KOPT-K1 (cell line): ENCODE results near the gene LRRC4C.

Experiments used
- H3K27ac ChIP-seq: fragments of 200-600 bp; sonication (generic); 2 replicates; pipeline ENCODE4 v1.5.1; 2016; ENCODE audit warnings: antibody characterized with exemption, mild to moderate bottlenecking, low read depth, low read length; ENCODE audit not compliant: poor library complexity, severe bottlenecking
- H3K36me3 ChIP-seq: fragments of 200-600 bp; sonication (generic); 2 replicates; pipeline ENCODE4 v1.5.1; 2017; ENCODE audit warnings: antibody characterized with exemption, mild to moderate bottlenecking, low read length, moderate library complexity; ENCODE audit not compliant: insufficient read depth
- H3K9me3 ChIP-seq: fragments of 200-600 bp; sonication (generic); 2 replicates; pipeline ENCODE4 v1.5.1; 2017; ENCODE audit warnings: antibody characterized with exemption, low read length, mild to moderate bottlenecking; ENCODE audit not compliant: insufficient read depth, poor library complexity, severe bottlenecking

The LRRC4C gene

GRCh38 chr11:40302669-40303068 is 1156.8 kb downstream of the LRRC4C start:
- no peak overlapping the region for H3K27ac ChIP-seq

GRCh38 chr11:40295466-40295865 is 1164.0 kb downstream of the LRRC4C start:
- H3K9me3 ChIP-seq = no peaks in the 10 kb centered on the region
- no peak overlapping the region for H3K27ac ChIP-seq
- no peaks in the 10 kb centered on the region for H3K36me3 ChIP-seq

More at GRCh38 chr11:40302669-40303068, 1156.8 kb downstream of the LRRC4C start:
- Histone ChIP-seq H3K36me3 (no peaks in the 10 kb centered on the region), H3K9me3 (no peaks in the 10 kb centered on the region)

- no peaks in the 10 kb centered on the region for H3K36me3 ChIP-seq
- no peak overlapping the region for H3K27ac ChIP-seq
These were observed 1164.7 kb downstream of the LRRC4C start for GRCh38 chr11:40294741-40295140.

GRCh38 chr11:40294349-40294735 is 1165.1 kb downstream of the LRRC4C start:
- H3K27ac ChIP-seq = no peak overlapping the region
- no peaks in the 10 kb centered on the region for H3K36me3 ChIP-seq
- no peaks in the 10 kb centered on the region for H3K9me3 ChIP-seq

More at GRCh38 chr11:40294741-40295140, 1164.7 kb downstream of the LRRC4C start:
- no peaks in the 10 kb centered on the region for H3K9me3 ChIP-seq

GRCh38 chr11:40293655-40294348 is 1165.7 kb downstream of the LRRC4C start:
- no peak overlapping the region for H3K27ac ChIP-seq
- H3K36me3 ChIP-seq = no peaks in the 10 kb centered on the region
- H3K9me3 ChIP-seq = no peaks in the 10 kb centered on the region

- Histone ChIP-seq H3K36me3 (no peaks in the 10 kb centered on the region), H3K27ac (no peak overlapping the region), H3K9me3 (no peaks in the 10 kb centered on the region)
These were observed 1166.5 kb downstream of the LRRC4C start for GRCh38 chr11:40292721-40293508.

GRCh38 chr11:40291741-40292140 is 1167.7 kb downstream of the LRRC4C start:
- no peaks in the 10 kb centered on the region for H3K36me3 ChIP-seq
- no peak overlapping the region for H3K27ac ChIP-seq
- no peaks in the 10 kb centered on the region for H3K9me3 ChIP-seq

- Histone ChIP-seq H3K27ac (no peak overlapping the region), H3K36me3 (no peaks in the 10 kb centered on the region), H3K9me3 (no peaks in the 10 kb centered on the region)
These were observed 1168.1 kb downstream of the LRRC4C start for GRCh38 chr11:40291329-40291728.

- Histone ChIP-seq H3K27ac (no peak overlapping the region), H3K36me3 (no peaks in the 10 kb centered on the region)
These were observed 1169.3 kb downstream of the LRRC4C start for GRCh38 chr11:40290171-40290631.

GRCh38 chr11:40289370-40289769 is 1170.1 kb downstream of the LRRC4C start:
- Histone ChIP-seq H3K27ac (no peak overlapping the region), H3K9me3 (no peaks in the 10 kb centered on the region)

More at GRCh38 chr11:40290171-40290631, 1169.3 kb downstream of the LRRC4C start:
- no peaks in the 10 kb centered on the region for H3K9me3 ChIP-seq

GRCh38 chr11:40287916-40288803 is 1171.3 kb downstream of the LRRC4C start:
- no peaks in the 10 kb centered on the region for H3K9me3 ChIP-seq
- H3K36me3 ChIP-seq = no peaks in the 10 kb centered on the region
- no peak overlapping the region for H3K27ac ChIP-seq

More at GRCh38 chr11:40289370-40289769, 1170.1 kb downstream of the LRRC4C start:
- no peaks in the 10 kb centered on the region for H3K36me3 ChIP-seq

- no peak overlapping the region for H3K27ac ChIP-seq
These were observed 1173.3 kb downstream of the LRRC4C start for GRCh38 chr11:40286137-40286536.

GRCh38 chr11:40285558-40285957 is 1173.9 kb downstream of the LRRC4C start:
- Histone ChIP-seq H3K27ac (no peak overlapping the region), H3K9me3 (no peaks in the 10 kb centered on the region)

More at GRCh38 chr11:40286137-40286536, 1173.3 kb downstream of the LRRC4C start:
- H3K36me3 ChIP-seq = no peaks in the 10 kb centered on the region
- H3K9me3 ChIP-seq = no peaks in the 10 kb centered on the region

GRCh38 chr11:40281052-40281580 is 1178.3 kb downstream of the LRRC4C start:
- Histone ChIP-seq H3K9me3 (no peaks in the 10 kb centered on the region), H3K36me3 (no peaks in the 10 kb centered on the region), H3K27ac (no peak overlapping the region)

More at GRCh38 chr11:40285558-40285957, 1173.9 kb downstream of the LRRC4C start:
- H3K36me3 ChIP-seq = no peaks in the 10 kb centered on the region
